SJCRH30 (cell line): ENCODE data around the gene PRR7. TPM values are rescaled to one million over a fixed set of nuclear protein-coding genes. Genes with fewer than 3 reads are reported as not detected.

Experiments used
- DNase-seq, 2 experiments: peaks; one replicate each; pipeline ENCODE4 v3.0.0-alpha.2; 2015 to 2020
- H3K27ac ChIP-seq: fragments of 250-450 bp; sonication (Bioruptor Pico); 2 replicates; pipeline ENCODE4 v1.5.1; 2020; ENCODE audit warnings: mild to moderate bottlenecking, moderate library complexity
- H3K27me3 ChIP-seq: fragments of 250-450 bp; sonication (Bioruptor Pico); 2 replicates; pipeline ENCODE4 v1.5.1; 2020; ENCODE audit warnings: mild to moderate bottlenecking, moderate library complexity
- H3K36me3 ChIP-seq: fragments of 250-450 bp; sonication (Bioruptor Pico); 2 replicates; pipeline ENCODE4 v1.5.1; 2020; ENCODE audit warnings: mild to moderate bottlenecking, moderate library complexity
- H3K4me1 ChIP-seq: fragments of 250-450 bp; sonication (Bioruptor Pico); 2 replicates; pipeline ENCODE4 v1.5.1; 2020; ENCODE audit warnings: mild to moderate bottlenecking, moderate library complexity
- H3K4me3 ChIP-seq: fragments of 250-450 bp; sonication (Bioruptor Pico); 2 replicates; pipeline ENCODE4 v1.5.1; 2020; ENCODE audit warnings: mild to moderate bottlenecking, moderate library complexity
- H3K9me3 ChIP-seq: fragments of 250-450 bp; sonication (Bioruptor Pico); replicated peaks from 2 replicates; pipeline ENCODE4 v1.5.1; 2020; ENCODE audit warnings: mild to moderate bottlenecking, moderate library complexity
- total RNA-seq: library from RNA; depleted of rRNA; stranded (reverse); fragments of >200 nt; shearing (Covaris generic); gene quantifications from 2 replicates; pipeline ENCODE4 v1.2.3, GENCODE V29; 2014

The PRR7 gene
- total RNA-seq, 1 experiment from 2014 or later = 6.4 TPM

GRCh38 chr5:177439518-177440053 lies 7.0 kb upstream of the PRR7 start:
- H3K27ac ChIP-seq = no peak overlapping the region
- peaks cover 45% of the 10 kb centered on the region for H3K36me3 ChIP-seq
- H3K4me3 ChIP-seq = no peak overlapping the region
- H3K4me1 ChIP-seq = no peaks in the 10 kb centered on the region
- no peak for DNase-seq
- no peaks in the 10 kb centered on the region for H3K27me3 ChIP-seq
- H3K9me3 ChIP-seq = no peaks in the 10 kb centered on the region

GRCh38 chr5:177440211-177440989 lies 6.2 kb upstream of the PRR7 start:
- no peaks in the 10 kb centered on the region for H3K27me3 ChIP-seq
- H3K9me3 ChIP-seq = no peaks in the 10 kb centered on the region
- peaks cover 42% of the 10 kb centered on the region for H3K36me3 ChIP-seq
- H3K27ac ChIP-seq = no peak overlapping the region
- no peak for DNase-seq
- H3K4me1 ChIP-seq = no peaks in the 10 kb centered on the region
- no peak overlapping the region for H3K4me3 ChIP-seq

- Histone ChIP-seq H3K27me3 (no peaks in the 10 kb centered on the region), H3K9me3 (no peaks in the 10 kb centered on the region), H3K27ac (no peak overlapping the region), H3K4me1 (0 out of 2 replicates have a peak, but pooled peaks cover 2% of the 10 kb centered on the region), H3K4me3 (no peak overlapping the region), H3K36me3 (peaks cover 36% of the 10 kb centered on the region)
- no peak for DNase-seq
Measured at GRCh38 chr5:177440990-177441780, 5.4 kb upstream of the PRR7 start.

- Histone ChIP-seq H3K27ac (no peak overlapping the region), H3K9me3 (no peaks in the 10 kb centered on the region), H3K4me3 (no peak overlapping the region), H3K27me3 (no peaks in the 10 kb centered on the region), H3K4me1 (0 out of 2 replicates have a peak, but pooled peaks cover 2% of the 10 kb centered on the region), H3K36me3 (peaks cover 27% of the 10 kb centered on the region)
- no peak for DNase-seq
Measured at GRCh38 chr5:177442066-177442826, 4.4 kb upstream of the PRR7 start.

- peaks cover 21% of the 10 kb centered on the region for H3K36me3 ChIP-seq
- no peak for DNase-seq
- H3K4me3 ChIP-seq = no peak overlapping the region
- H3K27me3 ChIP-seq = no peaks in the 10 kb centered on the region
- H3K9me3 ChIP-seq = no peaks in the 10 kb centered on the region
- peaks cover 8% of the 10 kb centered on the region for H3K4me1 ChIP-seq
- no peak overlapping the region for H3K27ac ChIP-seq
Measured at GRCh38 chr5:177443144-177443983, 3.2 kb upstream of the PRR7 start.

- no peak for DNase-seq
- Histone ChIP-seq H3K9me3 (no peaks in the 10 kb centered on the region), H3K36me3 (peaks cover 15% of the 10 kb centered on the region), H3K4me3 (no peak overlapping the region), H3K27ac (no peak overlapping the region), H3K27me3 (no peaks in the 10 kb centered on the region), H3K4me1 (peaks cover 12% of the 10 kb centered on the region)
Measured at GRCh38 chr5:177444106-177445051, 2.2 kb upstream of the PRR7 start.

GRCh38 chr5:177445052-177445916 lies 1.3 kb upstream of the PRR7 start:
- Histone ChIP-seq H3K4me3 (no peak overlapping the region), H3K27me3 (no peaks in the 10 kb centered on the region)

GRCh38 chr5:177445917-177446199 lies 756 bp upstream of the PRR7 start:
- Histone ChIP-seq H3K27ac (no peak overlapping the region), H3K9me3 (no peaks in the 10 kb centered on the region), H3K27me3 (no peaks in the 10 kb centered on the region), H3K36me3 (peaks cover 12% of the 10 kb centered on the region; the same call in 1 of the 2 replicates), H3K4me1 (peaks cover 12% of the 10 kb centered on the region), H3K4me3 (peak overlapping the region; percentile 76)
- DNase-seq = no peak

More at GRCh38 chr5:177445052-177445916, 1.3 kb upstream of the PRR7 start:
- DNase-seq = no peak
- peaks cover 12% of the 10 kb centered on the region for H3K4me1 ChIP-seq
- no peaks in the 10 kb centered on the region for H3K9me3 ChIP-seq
- H3K27ac ChIP-seq = no peak overlapping the region
- H3K36me3 ChIP-seq = peaks cover 12% of the 10 kb centered on the region; the same call in 1 of the 2 replicates

- H3K9me3 ChIP-seq = no peaks in the 10 kb centered on the region
- peaks cover 11% of the 10 kb centered on the region; the same call in 1 of the 2 replicates for H3K36me3 ChIP-seq
- H3K27ac ChIP-seq = peak overlapping the region; percentile 75
- peak overlapping the region; percentile 76 for H3K4me3 ChIP-seq
- peak; percentile 70 to 72 for DNase-seq
- H3K27me3 ChIP-seq = no peaks in the 10 kb centered on the region
- H3K4me1 ChIP-seq = peaks cover 12% of the 10 kb centered on the region
Measured at GRCh38 chr5:177447066-177447610, 524 bp downstream of the PRR7 start.

GRCh38 chr5:177447611-177448243 lies 1.1 kb downstream of the PRR7 start:
- Histone ChIP-seq H3K27ac (peak overlapping the region; percentile 75), H3K36me3 (peaks cover 10% of the 10 kb centered on the region; the same call in 1 of the 2 replicates), H3K27me3 (no peaks in the 10 kb centered on the region)

GRCh38 chr5:177448244-177448950 lies 1.8 kb downstream of the PRR7 start:
- Histone ChIP-seq H3K4me1 (peaks cover 12% of the 10 kb centered on the region), H3K9me3 (no peaks in the 10 kb centered on the region), H3K27me3 (no peaks in the 10 kb centered on the region), H3K36me3 (peaks cover 12% of the 10 kb centered on the region; the same call in 1 of the 2 replicates), H3K4me3 (peak overlapping the region; percentile 76), H3K27ac (peak overlapping the region; percentile 75)
- peak in 1 of 2 experiments; percentile 39 for DNase-seq

More at GRCh38 chr5:177447611-177448243, 1.1 kb downstream of the PRR7 start:
- Histone ChIP-seq H3K4me3 (peak overlapping the region; percentile 76), H3K9me3 (no peaks in the 10 kb centered on the region), H3K4me1 (peaks cover 12% of the 10 kb centered on the region)
- peak; percentile 81 to 85 for DNase-seq
